Hepatic stellate cell (primary cell): ENCODE data around the gene ZSWIM6.
A peak's percentile ranks its signal among the peaks of the same experiment; 100 is the strongest.

Experiments
- DNase-seq: peaks from one replicate; pipeline ENCODE4 v3.0.0; 2011; ENCODE audit warnings: low spot score

Gene ZSWIM6

GRCh38 chr5:61441742-61442141 is 109.7 kb downstream of the ZSWIM6 start:
- no peak for DNase-seq

- DNase-seq: no peak
Measured at GRCh38 chr5:61447780-61448495, 115.9 kb downstream of the ZSWIM6 start.

- DNase-seq: peak; percentile 48
Measured at GRCh38 chr5:61449804-61450492, 117.9 kb downstream of the ZSWIM6 start.

DNA sequence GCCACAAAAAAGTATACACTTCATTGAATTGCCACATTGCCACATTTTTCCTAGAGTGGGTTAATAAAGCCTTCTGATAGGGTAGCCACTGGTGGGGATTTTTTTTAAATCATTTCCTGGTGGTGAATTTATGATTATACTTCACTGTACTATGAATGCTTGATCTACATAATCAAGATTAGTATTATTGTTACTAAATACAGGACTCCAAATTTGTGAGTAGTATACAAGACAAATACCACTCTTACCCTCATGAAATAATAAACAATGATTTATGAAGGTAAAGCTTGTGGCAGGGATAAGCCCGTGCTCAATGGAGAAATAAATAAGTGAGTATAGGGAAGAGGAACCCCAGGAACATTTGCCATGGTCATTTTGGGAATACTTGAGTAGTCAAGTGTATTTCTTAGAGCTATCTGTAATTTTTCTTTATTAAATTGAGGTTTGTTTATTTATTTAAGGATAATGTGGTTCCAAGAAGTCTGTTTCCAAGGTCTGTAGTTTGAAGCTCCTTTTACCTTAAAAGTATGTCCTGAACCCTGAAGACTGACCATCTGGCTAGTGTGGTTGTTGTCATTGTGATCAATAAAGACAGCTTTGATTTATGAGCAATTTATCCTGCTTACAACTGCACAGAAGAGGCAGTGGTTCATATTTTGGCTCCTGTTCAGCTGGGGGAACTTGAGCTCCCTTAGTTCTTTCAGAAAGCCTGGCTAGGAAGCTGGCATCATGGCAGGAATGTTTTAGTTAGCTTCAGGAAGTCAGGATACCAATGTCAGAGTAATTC is 118.6 kb downstream of the ZSWIM6 start:
- DNase-seq: no peak

DNA sequence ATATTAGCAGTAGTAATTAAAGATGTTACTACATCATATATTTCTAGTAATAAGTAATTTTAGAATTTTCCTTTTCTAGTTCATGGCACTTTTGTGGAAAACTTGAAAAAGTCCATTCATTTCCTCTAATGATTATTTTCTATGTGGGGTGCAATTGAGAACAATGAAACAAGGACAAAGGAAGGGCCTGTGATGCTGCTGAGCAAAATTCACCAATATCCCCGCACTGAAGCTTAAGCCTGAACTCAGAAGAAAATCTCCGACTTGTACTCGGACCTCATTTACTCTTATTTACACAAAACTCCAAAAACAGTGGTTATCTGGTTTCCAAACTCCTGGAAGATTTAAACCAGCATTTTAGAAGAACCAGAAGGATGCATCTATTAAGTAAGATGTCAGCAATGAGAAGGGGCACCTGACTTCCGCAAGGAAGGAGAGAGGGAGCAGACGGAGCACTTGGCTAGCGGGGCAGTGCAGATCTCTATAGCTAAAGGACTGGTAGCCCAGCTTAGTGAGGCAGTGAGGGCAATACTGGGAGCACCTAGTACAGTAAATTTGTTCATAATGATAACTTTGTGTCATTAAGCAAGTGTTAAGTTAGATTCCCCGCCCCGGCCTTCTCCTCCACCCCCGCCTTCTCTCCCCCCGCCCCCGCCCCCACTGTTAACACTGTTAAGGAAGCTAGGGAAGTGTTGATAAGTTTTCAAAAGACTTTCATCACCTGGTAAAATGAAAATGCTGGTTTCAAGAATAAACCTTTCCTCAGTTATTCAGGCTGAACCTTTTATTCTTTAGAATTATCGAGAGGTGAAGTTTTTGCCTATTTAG is 123.3 kb downstream of the ZSWIM6 start:
- no peak for DNase-seq

GRCh38 chr5:61460471-61460870 is 128.4 kb downstream of the ZSWIM6 start:
- DNase-seq: no peak

DNA sequence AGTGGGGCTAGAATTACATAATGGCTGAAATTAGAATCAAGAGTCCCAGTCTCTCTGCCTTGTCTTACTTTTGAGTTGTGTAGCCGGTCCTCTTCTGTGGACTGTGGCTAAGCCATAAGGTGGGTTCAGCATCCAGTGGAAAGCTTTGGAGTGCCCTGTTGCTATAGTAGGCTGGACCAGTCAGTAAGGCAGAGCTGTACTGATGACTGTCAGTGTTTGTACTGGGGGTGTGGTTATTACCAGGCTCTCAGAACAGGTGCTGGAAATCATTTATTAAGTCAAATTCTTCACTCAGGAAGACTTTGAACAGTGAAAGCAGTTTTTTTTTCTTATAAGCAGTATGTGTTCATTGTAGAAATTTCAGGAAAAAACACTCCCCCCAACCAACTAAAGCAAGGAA is 129.4 kb downstream of the ZSWIM6 start:
- no peak for DNase-seq

DNA sequence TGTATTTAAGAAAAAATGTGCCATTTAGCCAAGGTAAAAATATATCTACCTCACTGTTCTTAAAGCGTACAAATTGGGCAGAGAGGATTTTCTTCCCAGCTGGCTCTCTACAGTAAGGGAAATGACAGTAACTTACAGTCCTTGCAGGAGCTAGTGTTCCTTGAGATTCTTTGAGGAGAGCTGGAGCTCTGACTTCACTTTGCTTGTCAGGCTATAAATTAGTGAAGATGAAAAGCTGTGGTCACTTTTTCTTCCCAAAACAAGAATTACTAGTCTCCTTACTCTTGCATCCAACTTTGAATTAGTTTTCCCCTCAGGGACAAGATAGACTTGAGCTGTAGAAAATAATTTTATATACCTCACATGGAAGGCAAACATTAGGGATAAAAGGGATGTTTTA is 129.9 kb downstream of the ZSWIM6 start:
- no peak for DNase-seq

- DNase-seq: no peak
Measured at GRCh38 chr5:61463596-61463995, 131.5 kb downstream of the ZSWIM6 start.

GRCh38 chr5:61464512-61464911 is 132.5 kb downstream of the ZSWIM6 start:
- no peak for DNase-seq

- DNase-seq: no peak
Measured at GRCh38 chr5:61465066-61465465, 133.0 kb downstream of the ZSWIM6 start.

GRCh38 chr5:61465496-61465895 is 133.4 kb downstream of the ZSWIM6 start:
- no peak for DNase-seq

GRCh38 chr5:61466017-61466416 is 134.0 kb downstream of the ZSWIM6 start:
- no peak for DNase-seq

GRCh38 chr5:61467766-61468482 is 135.9 kb downstream of the ZSWIM6 start:
- DNase-seq: peak; percentile 11

DNA sequence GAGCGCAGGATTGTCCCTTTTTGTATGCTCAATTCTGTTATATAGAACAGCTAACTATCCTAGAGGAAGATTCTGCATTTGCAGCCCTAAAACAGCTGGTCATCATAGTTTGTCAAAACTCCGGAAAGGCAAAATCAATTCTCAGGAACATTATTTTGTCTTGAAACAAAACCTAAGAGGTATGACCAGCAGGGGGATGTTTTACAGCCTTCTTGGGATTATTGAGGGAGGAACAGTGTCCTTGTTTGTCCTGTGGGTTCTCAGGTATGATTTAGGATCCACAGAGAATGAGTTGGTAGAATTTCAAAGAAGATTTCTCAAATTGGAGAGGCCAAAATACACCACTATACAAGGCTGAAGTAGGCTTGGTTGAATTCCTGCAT is 136.4 kb downstream of the ZSWIM6 start:
- no peak for DNase-seq

- no peak for DNase-seq
Measured at GRCh38 chr5:61471352-61471751, 139.3 kb downstream of the ZSWIM6 start.

DNA sequence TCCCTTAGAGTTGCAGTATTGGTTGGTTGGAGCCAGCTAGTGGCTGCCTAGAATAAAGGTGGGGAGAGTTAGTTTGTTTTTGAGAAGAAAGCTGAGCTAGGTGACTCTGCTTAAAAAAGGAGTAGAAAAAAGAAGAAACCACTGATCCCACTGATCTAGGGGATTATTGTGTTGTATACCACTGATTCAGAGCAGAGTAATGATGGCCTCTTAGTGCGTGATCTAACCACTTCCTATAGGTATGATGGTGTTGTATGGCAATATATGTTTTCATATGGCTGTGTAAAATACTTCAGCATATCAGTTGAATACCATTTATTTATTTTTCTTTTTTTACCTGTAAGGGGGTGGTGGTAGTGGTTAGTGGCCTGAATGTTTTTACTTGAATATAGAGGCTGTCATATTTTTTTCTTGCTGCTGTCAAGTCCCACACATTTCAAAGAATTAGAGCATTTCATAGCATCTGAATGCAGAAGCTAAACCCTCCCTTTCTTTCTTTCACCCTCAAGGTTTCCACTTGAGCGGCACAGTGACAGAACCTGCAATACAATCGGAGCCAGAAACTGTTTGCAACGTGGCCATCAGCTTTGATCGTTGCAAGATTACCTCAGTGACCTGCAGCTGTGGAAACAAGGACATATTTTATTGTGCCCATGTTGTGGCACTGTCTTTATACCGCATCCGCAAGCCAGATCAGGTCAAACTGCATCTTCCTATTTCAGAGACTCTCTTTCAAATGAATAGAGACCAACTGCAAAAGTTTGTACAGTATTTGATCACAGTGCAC is 140.3 kb downstream of the ZSWIM6 start:
- no peak for DNase-seq

DNA sequence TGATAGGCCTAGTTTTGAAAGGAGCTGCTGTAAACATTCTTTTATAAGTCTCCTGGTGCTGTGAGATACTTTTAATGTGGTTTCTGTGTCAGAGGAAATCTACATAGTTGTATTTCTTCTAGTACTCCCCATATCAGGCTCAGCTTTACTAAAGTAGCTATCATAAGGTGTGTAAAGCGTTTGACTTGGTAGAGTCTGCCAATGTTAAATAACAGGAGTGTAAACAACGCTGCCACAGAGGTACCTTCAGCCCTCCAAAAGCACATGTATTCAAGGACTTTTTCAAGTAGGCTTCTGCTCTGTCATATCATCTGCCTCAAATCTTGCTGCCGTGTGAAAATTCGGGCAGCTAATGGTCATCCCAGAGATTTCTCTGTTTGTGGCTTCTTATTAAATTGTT is 142.7 kb downstream of the ZSWIM6 start:
- no peak for DNase-seq

DNA sequence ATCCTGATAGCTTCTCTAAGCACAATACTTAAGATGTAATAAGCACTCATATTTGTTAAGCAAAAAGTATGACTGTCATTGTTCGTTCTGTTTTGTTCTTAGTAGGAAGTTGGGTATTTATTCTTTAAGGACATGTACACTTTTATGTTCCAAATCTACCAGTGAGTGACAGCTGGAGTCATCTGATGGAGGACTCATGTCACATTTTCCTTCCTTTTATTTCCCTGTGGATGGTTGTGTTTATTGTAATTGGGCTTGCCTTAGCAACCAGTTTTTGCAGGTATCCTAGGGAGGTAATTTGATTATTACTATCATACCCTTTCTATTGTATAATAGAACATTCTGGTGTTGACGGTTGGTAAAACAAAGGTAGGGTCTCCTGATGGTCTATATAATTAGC is 145.7 kb downstream of the ZSWIM6 start:
- DNase-seq: no peak

GRCh38 chr5:61479850-61480614 is 148.0 kb downstream of the ZSWIM6 start:
- no peak for DNase-seq
